Right ventricle myocardium superior (tissue), 1 donor: ENCODE results near the gene COX19. TPM values are rescaled to one million over a fixed set of nuclear protein-coding genes. Genes with fewer than 3 reads are reported as not detected.

ENCODE experiments used
- ATAC-seq: fragments of 200-7000 bp; cut with Tn5 transposase; one replicate; pipeline ENCODE4 v1.9.1; 2020; ENCODE audit warnings: mild to moderate bottlenecking; ENCODE audit not compliant: poor library complexity
- DNase-seq: peaks from one replicate; pipeline ENCODE4 v3.0.0-alpha.2; 2020
- intact Hi-C: fragments of 100-400 bp; cut with DNase I; formaldehyde crosslinking; loops from one replicate; pipeline ENCODE4 v1.11.2; 2022
- microRNA-seq: library from miRNA; unstranded; fragments of <30 nt; microRNA quantifications from one replicate; pipeline ENCODE4 v1.2.0, GENCODE V29; 2020
- total RNA-seq: library from RNA; stranded (reverse); fragmentation: NEBNext Ultra II Directional; extraction: Animal tissue kit (Norgen Biotek cat#: 25700); gene quantifications from one replicate; pipeline ENCODE4 v1.2.1, GENCODE V29; 2021
- donor health status: DM: no; HTN: yes; CAD: no; lungs with severe emphysema.

COX19 gene
- total RNA-seq, 1 donor from 2014 or later: 8.0 TPM

DNA sequence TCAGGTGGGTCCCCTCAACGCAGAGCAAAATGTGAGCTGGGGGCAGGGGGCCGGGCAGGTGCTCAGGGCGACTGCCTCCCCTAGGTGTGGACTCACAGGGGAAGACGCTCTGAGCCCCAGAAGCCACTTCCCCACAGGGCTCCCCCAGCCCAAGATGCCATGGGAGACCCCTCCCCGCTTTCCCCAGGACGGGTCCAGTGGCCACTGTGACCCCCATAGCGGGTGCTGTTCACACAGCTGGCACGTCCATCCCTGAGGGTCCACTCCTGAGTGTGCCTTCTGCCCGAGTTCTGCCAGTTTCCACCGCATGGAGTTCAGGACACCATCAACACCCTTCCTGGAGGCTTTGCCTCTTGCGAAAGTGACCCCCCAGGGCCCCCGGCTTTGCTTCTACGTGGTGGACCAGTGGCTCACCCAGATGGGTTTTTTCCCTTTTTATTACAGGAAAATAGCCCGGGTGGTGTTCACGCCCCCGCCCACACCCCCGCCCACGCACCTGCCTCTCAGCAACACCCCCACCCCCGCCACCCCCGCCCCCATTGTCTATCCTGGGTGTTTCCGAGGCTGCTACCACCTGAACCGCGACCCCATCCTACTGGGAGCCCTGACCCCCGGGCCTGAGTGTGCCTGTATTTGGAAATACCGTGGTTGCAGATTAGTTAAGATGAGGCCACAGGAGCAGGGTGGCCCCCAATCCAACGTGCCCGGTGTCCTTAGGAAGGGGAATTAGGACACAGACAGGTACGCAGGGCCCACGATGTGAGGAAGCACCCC, 52.8 kb downstream of the COX19 start:
- no peak for ATAC-seq
- DNase-seq: peak; percentile 34

DNA sequence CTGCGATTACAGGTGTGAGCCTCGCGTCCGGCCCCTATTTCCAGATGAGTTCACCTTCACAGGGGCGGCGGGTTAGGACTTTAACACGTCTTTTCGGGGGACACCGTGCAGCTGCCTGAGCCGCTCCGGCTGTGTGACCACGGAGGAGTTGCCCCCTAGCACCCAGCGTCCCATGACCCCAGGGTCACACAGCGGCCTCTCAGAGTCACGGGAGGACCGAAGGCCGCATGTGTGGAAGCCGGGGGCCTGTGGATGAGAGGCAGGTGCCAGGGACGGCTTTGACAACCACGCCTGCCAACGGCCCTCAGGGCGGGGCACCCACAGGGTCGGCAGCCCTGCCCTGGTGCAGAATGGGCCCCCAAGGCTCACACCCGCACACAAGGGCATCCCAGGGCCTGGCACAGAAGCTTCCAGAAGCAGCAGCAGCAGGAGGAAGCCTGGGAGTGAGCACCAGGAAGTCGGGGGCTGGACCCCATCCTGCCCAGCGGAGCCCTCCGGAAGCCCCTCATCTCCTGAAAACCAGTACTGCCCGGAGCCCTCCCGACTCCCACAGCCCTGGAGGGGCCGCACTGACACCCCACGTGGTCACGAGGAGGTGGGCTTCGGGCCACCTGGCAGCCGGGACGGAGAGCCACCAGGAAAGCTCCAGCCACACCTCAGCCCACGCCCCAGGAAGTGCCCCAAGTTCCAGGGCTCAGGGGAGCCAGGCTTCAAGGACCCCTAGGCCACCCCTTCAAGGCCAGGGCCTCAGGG, 53.6 kb downstream of the COX19 start:
- intact Hi-C loops: no loop called here
- no peak for ATAC-seq
- DNase-seq: peak; percentile 39

More for the DNA sequence above, 52.8 kb downstream of the COX19 start:
- intact Hi-C loops: no loop called here

DNA sequence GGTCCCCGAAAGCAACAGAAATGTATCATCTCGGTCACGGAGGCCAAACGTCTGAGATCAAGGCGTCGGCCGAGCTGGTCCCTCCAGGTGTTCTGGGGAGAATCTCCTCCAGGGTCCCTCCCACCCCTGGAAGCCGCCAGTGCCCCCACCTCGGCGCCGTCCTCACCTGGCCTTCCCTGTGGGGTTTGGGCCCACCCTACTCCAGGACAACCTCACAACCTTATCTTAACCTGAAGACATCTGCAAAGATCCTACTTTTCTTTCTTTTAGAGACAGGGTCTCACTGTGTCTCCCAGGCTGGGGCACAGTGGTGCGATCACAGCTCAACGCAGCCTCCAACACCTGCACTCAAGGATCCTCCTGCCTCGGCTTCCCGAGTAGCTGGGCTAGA, 54.3 kb downstream of the COX19 start:
- peak; percentile 25 for DNase-seq
- ATAC-seq: no peak
- intact Hi-C loops: no loop called here

DNA sequence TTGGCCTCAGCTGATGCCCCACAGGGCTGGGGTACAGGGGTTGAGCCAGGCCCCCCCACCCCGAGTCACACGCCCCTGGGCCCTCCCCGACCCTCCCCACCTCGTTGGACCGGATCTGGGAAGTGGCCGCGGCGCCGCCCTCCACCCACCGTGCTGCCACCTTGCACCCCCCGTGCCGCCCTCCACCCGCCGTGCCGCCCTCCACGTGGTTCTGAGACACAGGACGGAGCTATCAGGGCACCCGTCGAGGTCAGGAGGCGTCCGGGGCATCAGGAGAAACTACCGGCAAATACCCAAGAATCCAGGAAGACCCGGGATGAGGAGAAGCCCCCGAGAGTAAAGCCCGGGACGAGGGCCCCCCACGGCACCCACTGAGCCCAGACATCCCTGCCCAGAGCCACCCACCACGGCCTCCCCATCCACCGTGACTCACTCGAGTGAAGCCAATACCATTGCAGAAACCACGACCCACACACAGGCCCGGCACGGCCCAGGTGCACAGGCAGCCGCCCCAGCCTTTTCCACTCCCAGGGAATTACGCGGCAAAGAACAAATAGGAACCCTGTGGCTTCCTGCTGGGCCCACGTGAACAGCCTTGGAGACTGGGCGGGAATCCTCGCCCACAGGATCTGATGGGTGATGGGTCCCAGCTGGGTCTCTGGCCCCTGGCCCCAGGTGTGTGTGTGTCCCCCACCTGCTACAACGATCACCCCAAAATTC, 54.8 kb downstream of the COX19 start:
- intact Hi-C loops: no loop called here
- DNase-seq (peak; percentile 34), ATAC-seq (no peak)

DNA sequence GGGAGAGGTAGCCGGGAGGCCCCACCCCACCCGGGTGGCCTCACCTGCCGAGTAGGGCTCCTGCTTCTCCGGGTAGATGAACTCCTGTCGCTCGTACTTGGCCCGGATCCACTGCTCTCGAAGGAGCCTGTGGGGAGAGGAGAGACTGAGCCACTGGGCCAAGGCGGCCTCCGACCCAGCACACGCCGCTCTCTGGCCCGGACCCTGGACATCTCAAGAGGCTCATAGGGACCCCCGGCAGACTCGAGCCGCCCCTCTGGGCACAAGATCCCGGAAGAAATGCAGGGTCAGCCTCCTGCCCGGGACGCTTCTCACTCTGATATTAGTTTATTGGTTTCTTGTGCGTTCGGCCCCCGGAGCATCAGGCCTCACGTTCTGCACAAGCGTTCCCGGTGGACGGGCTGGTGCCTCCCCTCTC, 55.4 kb downstream of the COX19 start:
- DNase-seq (peak; percentile 34), ATAC-seq (no peak)
- intact Hi-C loops: no loop called here

DNA sequence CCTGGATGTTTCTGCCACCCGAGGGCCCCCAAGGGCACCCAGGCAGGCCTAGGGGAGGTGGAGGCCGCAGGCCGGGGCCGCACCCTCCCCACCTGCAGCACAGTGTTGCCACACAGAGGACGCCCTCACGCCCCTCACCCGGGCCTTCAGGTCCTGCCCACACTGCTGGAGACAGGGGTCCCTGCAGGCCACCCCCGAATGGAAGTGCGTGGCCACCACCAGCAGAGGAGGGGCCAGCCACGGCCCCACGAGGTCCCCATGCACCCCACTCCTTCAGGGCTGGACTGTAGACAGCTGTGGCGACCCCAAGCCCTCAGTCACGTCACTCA, 56.3 kb downstream of the COX19 start:
- DNase-seq (no peak), ATAC-seq (no peak)
- intact Hi-C loops: no loop called here

DNA sequence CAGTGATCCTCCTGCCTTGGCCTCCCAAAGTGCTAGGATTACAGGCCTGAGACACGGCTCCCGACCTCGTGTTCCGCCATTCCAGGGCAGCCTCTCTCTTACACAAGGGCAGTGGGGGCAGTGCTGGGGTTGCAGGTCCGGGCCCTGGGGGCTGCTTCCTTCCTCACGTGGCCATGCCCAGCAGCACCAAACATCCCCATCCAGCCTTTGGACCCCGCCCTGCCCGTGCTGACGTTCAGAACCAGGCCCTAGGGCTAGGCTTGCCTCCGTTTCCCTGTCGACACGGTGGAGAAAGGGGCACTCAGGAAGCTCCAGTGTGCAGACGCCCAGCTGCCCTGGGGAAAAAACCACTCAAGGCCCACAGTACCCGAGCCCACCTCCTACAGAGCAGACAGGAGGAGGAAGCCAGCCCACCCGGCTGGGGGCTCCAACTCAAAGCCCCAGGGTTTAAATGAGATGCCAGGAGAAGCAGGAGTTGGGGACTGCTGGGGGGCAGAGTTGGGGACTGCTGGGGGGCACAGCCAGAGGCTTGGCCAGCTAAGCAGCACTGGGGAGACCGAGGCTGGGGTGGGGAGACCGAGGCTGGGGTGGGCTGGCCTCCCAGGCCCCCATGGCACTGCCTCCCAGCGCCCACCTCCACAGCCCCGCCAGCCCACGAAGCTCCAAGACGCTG, 56.8 kb downstream of the COX19 start:
- intact Hi-C loops: no loop called here
- ATAC-seq (no peak), DNase-seq (peak; percentile 30)

DNA sequence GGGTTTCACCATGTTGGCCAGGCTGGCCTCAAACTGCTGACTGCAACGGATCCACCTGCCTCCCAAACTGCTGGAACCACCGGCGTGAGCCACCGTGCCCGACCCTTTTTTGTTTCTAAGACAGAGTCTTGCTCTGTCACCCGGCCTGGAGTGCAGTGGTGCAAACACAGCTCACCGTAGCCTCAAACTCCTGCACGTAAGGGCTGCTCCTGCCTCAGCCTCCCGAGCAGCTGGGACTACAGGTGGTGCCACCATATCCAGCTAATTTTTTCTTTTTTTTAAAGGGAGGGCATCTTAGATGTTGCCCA, 57.3 kb downstream of the COX19 start:
- peak; percentile 32 for DNase-seq
- no peak for ATAC-seq
- intact Hi-C loops: no loop called here

DNA sequence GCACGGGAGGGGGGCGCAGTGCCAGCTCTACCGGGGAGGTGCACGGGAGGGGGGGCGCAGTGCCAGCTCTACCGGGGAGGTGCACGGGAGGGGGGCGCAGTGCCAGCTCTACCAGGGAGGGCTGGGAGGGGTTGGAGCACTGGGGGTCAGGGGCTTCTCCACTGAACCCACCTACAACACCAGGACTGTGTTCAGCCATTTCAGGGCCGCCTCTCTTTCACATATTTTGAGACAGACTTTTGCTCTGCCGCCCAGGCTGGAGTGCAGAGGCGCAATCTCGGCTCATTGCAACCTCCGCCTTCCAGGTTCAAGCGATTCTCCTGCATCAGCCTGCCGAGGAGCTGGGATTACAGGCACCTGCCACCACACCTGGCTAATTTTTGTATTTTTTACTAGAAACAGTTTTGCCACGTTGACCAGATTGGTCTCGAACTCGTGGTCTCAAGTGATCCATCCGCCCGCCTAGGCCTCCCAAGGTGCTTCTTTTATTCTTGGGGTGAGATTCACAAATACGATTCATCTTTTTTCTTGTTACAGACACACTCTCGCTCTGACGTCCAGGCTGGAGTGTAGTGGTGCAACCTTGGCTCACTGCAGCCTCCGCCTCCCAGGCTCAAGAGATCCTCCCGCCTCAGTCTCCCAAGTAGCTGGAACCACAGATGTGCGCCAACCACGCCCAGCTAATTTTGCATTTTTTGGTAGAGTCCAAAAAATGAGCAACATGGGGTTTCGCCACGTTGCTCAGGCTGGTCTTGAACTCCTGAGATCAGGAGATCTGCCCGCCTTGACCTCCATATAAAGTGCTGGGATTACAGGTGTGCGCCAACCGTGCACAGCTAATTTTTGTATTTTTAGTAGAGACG, 57.9 kb downstream of the COX19 start:
- intact Hi-C loops: no loop called here
- DNase-seq: peak; percentile 31

DNA sequence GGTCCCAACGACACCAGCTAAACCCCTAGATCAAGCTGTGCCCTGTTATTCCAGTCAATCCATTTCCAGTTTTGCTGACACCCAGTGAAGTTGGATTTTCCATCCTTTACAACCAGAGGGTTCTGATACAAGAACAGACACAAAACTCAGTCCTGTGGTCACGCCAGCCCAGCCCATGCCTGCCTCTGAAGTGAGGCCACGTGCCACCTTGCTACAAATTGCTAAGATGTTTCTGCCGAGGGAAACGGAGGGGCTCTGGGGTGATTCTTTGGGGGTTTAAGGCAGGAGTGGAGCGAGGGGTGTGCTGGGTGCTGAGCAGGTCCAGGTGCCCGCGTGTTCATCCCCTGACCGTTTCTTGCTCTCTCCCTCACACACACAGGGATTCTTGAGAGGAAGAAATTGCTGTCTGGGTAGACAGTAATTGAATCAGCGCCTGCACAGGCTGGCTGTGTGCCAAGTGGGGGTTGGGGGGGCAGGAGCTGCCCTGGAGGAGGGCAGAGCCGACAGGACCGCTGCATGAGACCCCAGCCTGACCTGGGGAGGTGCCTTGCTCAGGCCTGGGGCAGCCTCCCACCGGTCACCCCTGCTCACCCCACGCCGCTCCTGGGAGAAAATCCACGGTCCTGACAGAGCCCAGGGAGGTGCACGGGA, 58.9 kb downstream of the COX19 start:
- ATAC-seq: no peak

More for the DNA sequence above, 57.9 kb downstream of the COX19 start:
- ATAC-seq: no peak

More for the DNA sequence above, 58.9 kb downstream of the COX19 start:
- DNase-seq: peak; percentile 36
- intact Hi-C loops: no loop called here

Small RNA genes lying within 50 kb of the gene (microRNA-seq; reads per million reads assigned to microRNA genes)
- gene MIR339: 536 reads per million, percentile 76 among the genes with 10 or more reads in this experiment

Other genes with a start within 250 kb of the COX19 start
- gene DNAAF5, start 248.8 kb downstream of the COX19 start, total RNA-seq: 19.3 TPM
- gene PRKAR1B, start 248.3 kb downstream of the COX19 start, total RNA-seq: 16.5 TPM
- gene SUN1, start 143.1 kb downstream of the COX19 start, total RNA-seq: 177 TPM
- 20.6 TPM for gene GET4, start 99.0 kb downstream of the COX19 start, total RNA-seq
- 6.4 TPM for gene ADAP1, start 20.9 kb downstream of the COX19 start, total RNA-seq
- not detected for gene CYP2W1, start 7.6 kb upstream of the COX19 start, total RNA-seq
- 26.3 TPM for gene GPR146, start 69.0 kb upstream of the COX19 start, total RNA-seq
- 2.5 TPM for gene GPER1, start 112.6 kb upstream of the COX19 start, total RNA-seq
- 6.0 TPM for gene ZFAND2A, start 184.6 kb upstream of the COX19 start, total RNA-seq